ENCODE measurements around the gene SKP2. TPM values are rescaled to one million over a fixed set of nuclear protein-coding genes. Genes with fewer than 3 reads are reported as not detected.
"Not testable (repeated sequence)": the region's sequence is repeated elsewhere in the genome, so short reads cannot be mapped to it uniquely, and the experiment has no call there.

Gene SKP2
- total RNA-seq, 1 donor from 2014 or later = 4.7 TPM

DNA sequence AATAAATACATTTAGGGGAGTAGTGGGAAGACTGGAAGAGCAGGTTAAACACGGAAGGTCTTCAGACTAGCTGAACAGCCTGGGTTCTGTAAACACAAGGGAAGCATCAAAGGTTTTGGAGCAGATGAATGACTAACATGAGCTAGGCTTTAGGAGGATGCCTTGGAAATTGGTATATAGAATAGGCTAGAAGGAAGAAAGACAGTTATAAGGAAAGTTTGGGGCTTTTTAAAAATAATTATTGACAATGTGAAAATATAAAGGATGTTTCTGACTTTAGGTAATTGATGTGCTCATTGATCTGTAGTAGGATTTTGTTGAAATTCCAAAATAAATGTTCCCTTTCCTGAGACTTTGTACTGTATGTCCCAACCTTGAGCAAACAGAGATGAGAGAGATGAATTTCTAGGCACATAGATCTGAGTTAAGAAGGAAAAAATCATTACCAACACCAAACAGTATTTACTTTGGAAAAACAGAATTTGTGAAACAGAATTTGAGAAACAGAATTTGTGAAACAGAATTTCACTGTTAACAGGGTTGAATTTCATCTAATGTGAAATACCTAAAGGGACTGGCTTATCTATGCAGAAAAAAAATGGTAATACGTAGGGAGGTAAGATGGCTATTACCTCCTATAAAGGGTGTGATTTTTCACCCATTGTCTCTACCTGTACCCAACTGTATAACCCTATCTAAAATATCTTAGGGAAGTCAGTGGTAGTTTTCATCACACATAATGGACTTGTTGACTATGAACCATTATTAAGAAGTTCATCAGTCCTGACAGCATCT is 28.8 kb downstream of the SKP2 start:
- no peak for DNase-seq
- intact Hi-C loops (cut with DNase I) = no loop called here
- ATAC-seq (ENCODE audit: poor library complexity) = no peak

DNA sequence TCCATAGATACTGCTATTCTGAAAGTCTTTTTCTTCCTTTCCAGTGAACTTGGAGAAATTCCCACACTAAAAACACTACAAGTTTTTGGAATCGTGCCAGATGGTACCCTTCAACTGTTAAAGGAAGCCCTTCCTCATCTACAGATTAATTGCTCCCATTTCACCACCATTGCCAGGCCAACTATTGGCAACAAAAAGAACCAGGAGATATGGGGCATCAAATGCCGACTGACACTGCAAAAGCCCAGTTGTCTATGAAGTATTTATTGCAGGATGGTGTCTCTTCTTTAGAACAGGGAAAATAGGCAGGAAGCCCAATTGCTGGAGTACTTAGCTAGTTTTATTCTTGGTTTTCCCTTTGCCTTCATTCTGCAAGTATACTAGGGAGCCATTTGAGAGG is 29.9 kb downstream of the SKP2 start:
- DNase-seq (no peak), ATAC-seq (ENCODE audit: poor library complexity) (no peak)
- intact Hi-C loops (cut with DNase I) = no loop called here

DNA sequence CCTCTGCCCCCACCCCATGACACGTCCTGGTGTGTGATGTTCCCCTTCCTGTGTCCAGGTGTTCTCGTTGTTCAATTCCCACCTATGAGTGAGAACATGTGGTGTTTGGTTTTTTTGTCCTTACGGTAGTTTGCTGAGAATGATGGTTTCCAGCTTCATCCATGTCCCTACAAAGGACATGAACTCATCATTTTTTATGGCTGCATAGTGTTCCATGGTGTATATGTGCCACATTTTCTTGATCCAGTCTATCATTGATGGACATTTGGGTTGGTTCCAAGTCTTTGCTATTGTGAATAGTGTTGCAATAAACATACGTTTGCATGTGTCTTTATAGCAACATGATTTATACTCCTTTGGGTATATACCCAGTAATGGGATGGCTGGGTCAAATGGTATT is 32.5 kb downstream of the SKP2 start:
- DNase-seq; intact Hi-C loops (cut with DNase I); ATAC-seq (ENCODE audit: poor library complexity): not testable (repeated sequence)

DNA sequence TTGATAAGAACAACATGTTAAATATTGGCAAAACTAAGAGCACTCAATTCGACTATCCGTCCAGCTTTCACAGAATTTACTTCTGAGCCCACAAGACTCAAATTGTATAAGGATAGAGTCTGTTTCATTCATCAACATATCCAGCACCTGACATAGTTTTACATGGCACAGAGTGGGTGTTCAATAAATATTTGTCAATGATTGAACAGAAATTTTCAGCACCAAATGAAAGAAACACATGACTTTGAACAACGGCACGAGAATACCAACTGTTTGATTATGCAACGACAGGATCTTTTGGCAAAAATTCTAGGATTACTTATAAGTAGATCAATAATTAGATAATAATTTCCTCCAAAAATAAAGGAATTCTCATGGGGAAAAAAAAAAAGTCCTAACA is 41.8 kb downstream of the SKP2 start:
- DNase-seq (no peak), ATAC-seq (ENCODE audit: poor library complexity) (no peak)
- intact Hi-C loops (cut with DNase I) = no loop called here

DNA sequence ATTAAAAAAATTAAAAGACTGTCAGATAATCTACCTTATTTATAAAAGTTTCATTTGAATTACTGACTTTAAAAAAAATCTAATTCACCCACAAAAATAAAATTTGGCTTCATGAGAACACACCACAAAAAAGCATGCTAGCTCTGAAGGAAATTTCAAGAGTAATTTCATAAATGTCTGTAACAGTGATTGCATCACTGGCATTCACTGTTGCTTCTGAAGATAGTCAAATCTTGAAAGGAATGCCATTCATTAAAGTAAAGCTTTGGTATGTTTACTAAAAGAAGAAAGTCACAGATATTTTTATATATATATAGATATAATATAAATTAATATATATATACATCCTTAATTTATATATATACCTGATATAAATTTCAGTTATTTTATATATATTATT is 46.4 kb downstream of the SKP2 start:
- intact Hi-C loops (cut with DNase I) = no loop called here
- no peak for DNase-seq
- ATAC-seq (ENCODE audit: poor library complexity) = no peak

DNA sequence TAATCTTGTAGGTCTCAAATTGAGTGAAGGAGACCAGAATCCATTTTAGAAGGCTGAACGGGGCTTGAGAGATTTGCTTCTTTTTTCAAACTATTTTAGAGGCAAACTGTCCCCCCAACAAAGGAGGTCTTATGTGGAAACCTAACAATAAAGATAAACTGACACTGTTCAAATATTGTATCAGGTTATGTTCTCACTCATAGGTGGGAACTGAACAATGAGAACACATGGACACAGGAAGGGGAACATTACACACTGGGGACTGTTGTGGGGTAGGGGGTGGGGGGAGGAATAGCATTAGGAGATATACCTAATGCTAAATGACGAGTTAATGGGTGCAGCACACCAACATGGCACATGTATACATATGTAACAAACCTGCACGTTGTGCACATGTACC is 46.9 kb downstream of the SKP2 start:
- ATAC-seq (ENCODE audit: poor library complexity); DNase-seq; intact Hi-C loops (cut with DNase I): not testable (repeated sequence)

DNA sequence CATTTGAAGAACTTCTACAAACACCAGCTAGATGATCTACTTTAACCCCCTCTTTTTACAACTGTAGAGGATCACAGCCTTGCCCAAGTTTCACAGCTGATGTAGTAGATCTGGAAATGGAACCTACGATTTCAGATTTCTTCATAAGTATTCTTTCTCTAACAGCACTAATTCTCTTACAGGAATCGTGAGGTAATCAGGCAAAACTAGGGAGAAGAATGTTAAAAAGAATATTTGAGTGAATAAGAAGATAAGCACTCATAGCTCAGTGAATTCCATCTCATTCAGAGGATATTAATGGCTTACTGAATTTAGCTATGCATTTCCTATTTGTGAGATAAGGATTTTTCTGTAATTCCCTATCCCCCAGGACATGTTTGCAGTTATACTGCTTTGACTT is 47.7 kb downstream of the SKP2 start:
- intact Hi-C loops (cut with DNase I) = no loop called here
- ATAC-seq (ENCODE audit: poor library complexity) (no peak), DNase-seq (no peak)

DNA sequence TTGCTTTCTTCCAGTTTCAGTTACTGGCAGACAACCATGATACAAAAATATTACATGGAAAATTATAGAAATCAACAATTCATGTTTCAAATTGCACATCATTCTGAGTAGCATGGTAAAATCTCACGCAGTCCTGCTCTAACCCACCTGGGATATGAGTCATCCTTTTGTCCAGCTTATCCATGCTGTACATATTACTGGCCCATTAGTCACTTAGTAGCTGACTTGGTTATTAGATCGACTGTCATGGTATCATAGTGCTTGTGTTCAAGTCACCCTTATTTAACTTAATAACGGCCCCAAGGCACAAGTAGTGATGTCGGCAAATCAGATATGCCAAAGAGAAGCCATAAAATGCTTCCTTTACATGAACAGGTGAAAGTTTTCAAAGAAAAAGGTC is 48.6 kb downstream of the SKP2 start:
- intact Hi-C loops (cut with DNase I) = no loop called here
- DNase-seq (no peak), ATAC-seq (ENCODE audit: poor library complexity) (no peak)

DNA sequence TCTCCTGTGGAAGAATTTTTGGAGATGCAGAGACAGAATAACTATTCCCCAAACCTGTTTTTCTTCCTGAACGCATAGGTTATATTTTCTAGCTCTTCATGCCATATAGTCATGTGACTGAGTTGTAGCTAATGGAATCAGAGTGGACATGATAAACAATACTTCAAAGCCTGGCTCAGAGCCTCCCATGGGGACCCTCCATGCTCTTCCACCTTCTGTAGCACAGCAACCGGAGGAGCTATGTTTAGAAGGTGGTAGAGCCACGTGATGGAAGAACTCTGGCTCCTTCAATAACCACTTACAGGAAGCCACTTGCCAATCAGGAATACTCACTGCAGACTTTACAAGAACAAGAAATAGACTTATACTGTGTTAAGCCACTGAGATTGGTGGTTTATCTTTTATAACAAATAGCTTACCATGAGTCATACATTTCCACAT is 50.6 kb downstream of the SKP2 start:
- DNase-seq = no peak
- intact Hi-C loops (cut with DNase I) = no loop called here
- ATAC-seq (ENCODE audit: poor library complexity) = peak; percentile 84

DNA sequence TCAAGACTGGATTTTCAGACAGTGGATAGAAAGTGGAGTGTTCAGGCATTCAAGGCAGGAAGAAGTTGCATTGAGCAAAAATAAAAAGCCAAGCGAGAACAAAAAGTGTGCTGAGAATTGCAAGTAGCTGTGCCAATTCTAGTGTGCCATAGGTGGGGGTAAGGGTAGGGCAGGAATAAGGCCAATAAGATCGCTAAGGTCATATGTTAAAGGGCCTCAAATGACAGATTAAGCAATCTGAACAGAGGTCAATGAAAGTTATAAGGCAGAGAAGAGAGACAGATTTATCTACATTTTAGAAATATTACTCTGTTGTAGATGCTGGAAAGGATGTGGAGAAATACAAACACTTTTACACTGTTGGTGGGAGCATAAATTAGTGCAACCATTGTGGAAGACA is 53.4 kb downstream of the SKP2 start:
- no peak for DNase-seq
- intact Hi-C loops (cut with DNase I) = no loop called here
- ATAC-seq (ENCODE audit: poor library complexity) = no peak

DNA sequence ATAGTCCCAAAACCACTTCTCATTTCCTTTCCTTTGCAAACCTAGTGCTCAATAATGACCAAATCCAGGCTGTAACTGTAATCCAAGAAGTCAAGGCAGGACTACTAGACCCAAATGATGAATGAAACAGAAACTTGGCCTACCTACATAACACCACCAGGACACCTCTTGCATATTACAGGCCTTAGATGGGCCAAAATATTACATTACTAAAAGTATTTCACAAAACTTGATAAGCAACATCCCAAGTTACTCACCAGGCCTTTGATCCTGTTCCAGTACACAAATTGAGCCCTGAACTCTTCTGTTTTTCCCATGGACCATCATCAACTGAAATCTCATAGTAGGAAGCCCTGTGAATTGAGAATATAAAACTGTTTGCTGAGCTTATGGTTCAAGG is 55.0 kb downstream of the SKP2 start:
- DNase-seq = no peak
- intact Hi-C loops (cut with DNase I) = no loop called here
- ATAC-seq (ENCODE audit: poor library complexity) = no peak

DNA sequence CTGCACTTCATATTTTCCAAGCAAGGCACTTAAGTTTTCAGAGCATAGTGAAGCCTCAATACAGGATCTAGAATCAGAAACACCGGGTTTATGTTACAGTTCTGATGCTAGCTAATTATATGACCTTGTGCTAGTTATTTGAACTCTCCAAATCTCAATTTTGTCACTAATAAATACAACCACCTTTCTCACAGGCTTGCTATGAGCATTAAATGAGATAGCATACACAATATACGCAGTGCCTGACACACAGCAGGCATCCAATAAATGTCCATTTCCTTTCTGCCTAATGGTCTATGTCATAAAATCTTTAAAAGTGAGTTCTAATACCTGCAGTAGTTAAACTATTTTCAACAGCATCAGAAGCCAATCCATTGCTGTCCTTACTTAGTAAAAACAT is 56.9 kb downstream of the SKP2 start:
- no peak for ATAC-seq (ENCODE audit: poor library complexity)
- intact Hi-C loops (cut with DNase I) = no loop called here
- no peak for DNase-seq

DNA sequence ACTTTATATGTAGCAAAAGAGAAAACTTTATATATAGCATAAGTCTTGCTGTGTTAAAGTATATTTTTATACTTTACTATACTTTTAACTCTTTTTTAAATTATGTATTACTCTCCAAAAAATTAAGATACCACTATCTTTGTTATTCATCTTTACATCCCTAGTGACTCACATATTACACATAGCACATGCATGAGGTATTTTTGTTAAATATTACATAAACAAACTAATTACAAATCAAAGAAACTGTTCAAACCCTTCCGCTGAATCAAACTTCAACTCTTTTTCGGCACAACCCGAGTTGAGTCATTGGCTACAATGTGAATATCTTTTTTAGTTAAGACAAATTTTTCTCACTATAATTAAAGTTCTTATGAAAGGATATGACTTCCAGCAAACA is 57.8 kb downstream of the SKP2 start:
- no peak for ATAC-seq (ENCODE audit: poor library complexity)
- intact Hi-C loops (cut with DNase I) = no loop called here
- no peak for DNase-seq

DNA sequence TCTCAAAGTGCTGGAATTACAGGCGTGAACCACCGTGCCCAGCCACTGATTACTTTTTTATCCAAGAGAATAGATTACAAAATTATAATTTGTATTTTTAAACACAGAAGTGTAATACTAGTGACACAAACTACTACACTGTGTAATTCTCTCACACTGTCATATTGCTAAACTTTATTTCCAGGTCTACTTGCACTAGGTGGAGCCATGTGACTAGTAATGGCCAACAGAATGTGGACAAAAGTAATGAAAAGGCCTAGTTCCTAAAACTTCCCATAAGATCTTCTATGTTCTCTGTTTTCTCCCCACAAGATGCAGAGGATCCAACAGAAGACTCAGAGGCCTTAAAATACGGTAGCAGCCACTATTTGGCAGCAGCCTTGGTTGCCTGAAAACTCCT is 62.5 kb downstream of the SKP2 start:
- ATAC-seq (ENCODE audit: poor library complexity) = no peak
- intact Hi-C loops (cut with DNase I) = no loop called here
- DNase-seq = no peak

DNA sequence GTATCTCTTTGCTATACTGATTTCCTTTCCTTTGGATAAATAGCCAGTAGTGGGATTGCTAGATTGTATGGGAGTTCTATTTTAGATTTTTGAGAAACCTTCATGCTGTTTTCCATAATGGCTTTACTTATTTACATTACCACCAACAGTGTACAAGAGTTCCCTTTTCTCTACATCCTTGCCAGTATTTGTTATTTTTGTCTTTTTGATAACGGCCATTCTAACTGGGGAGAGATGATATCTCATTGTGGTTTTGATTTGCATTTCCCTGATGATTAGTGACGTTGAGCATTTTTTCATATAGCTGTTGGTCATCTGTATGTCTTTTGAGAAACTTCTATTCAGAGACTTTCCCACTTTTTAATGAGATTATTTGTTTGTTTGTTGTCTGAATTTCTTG is 64.0 kb downstream of the SKP2 start:
- no peak for ATAC-seq (ENCODE audit: poor library complexity)
- no peak for DNase-seq
- intact Hi-C loops (cut with DNase I) = no loop called here

DNA sequence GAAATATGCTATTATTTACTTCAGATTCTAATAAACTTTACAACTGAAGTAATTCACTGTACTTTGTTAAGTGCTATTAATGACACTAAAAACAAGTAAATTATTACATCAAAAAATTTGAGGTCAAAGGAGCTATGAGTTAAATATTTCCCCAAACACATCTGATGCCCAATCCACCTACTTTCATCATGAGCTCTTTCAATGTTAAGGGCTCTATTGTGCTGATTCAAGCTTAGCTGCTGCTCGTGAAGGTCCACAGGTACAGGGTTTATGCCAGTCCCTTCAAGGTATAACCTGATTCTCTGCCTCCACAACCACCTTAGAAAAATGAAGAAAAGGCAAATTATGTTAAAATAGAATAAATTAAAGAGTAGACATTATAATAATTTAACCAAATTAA is 65.7 kb downstream of the SKP2 start:
- ATAC-seq (ENCODE audit: poor library complexity) (no peak), DNase-seq (no peak)
- intact Hi-C loops (cut with DNase I) = no loop called here

DNA sequence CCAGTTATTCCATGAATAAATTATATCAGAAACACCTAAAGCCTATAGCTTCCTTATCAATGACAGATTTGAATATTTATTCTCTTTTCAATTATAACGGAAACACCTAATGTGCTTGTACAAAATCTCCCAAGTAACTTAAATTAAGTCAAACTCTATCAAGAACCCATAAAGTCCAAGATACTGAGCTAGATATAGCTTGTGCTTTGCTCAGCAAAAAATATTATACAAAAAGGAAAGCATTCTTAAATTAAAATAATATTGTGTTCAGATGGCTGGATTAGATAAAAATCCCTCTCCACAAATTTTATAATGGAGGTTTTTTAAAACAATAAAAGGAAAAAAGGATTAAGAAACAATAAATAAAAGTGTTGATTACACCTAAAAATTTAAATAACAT is 66.1 kb downstream of the SKP2 start:
- ATAC-seq (ENCODE audit: poor library complexity) = no peak
- intact Hi-C loops (cut with DNase I) = no loop called here
- no peak for DNase-seq

DNA sequence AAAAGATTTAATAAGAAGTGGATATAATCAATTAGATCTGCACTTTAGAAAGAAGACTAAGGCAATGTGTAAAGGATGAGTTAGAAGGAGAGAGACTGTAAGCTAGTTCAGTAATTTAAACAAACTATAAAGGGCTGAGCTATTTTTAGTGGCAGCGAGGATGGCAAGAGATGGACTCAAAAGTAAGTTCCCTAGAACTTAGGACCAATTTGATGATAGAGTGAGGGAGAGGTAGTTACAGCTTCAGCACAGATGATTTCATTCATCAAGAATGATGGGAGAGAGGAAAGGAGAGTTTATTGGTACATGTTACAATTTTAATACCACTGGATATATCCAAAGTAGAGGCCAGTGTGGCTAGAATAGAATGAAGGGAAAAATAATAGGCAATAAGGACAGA is 70.7 kb downstream of the SKP2 start:
- intact Hi-C loops (cut with DNase I) = no loop called here
- no peak for DNase-seq
- no peak for ATAC-seq (ENCODE audit: poor library complexity)

DNA sequence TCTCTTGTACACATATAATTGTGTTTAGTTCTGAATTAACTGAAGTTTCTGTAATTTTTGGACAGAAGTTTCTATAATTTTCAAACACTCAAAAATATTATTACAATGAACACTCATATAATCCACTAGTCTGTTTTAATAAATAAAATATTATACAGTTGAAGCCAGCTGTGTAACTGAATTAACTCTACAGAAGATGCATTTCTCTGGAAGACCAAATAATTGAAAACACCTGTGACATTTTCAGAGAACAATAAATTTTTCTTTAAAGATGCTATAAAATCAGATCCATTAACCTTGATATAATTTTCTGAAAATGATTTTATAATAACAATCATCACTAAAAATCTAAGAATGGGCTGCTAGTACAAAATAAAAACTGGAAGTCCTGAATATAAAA is 75.1 kb downstream of the SKP2 start:
- intact Hi-C loops (cut with DNase I) = no loop called here
- no peak for DNase-seq
- no peak for ATAC-seq (ENCODE audit: poor library complexity)

DNA sequence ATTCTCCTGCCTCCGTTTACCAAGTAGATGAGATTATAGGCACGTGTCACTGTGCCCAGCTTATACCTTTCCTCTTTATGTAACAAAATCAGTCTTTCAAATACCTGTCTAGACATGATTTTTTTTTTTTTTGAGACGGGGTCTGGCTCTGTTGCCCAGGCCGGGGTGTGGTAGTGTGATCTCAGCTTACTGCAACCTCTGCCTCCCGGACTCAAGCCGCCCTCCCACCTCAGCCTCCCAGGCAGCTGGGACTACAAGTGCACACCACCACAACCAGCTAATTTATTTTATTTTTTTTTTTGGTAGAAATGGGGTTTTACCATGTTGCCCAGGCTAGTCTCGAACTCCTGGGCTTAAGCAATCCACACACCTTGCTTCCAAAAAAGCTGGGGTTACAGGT is 76.6 kb downstream of the SKP2 start:
- ATAC-seq (ENCODE audit: poor library complexity) (no peak), DNase-seq (no peak)
- intact Hi-C loops (cut with DNase I) = no loop called here

DNA sequence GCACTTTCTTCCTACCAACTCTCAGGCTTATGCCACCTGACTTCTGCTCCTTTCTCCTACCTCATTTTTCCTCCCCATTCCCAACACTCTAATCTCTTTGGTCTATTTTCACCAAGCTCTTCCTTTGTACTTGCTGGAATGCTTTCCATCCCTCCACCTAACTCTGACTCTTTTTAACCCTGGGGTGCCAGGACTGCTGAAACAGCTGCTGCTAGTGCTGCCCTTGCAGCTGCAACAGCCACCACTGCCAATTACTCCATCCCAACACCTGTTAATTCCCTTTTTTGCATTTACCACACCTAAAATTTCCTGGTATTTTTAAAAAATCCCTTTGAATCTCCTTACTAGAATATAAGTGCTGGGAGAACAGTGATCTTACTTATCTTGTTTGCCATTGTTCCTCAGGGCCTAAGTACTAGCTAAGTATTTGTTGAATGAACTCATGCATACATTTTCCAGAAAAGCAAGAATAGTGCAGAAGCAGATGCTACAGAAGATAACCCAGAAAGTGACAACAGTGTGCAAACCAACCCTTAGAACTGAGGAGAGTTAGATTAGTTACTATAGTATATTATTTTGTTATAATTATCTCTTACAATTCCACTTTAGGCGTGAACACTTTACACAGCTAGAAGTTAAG is 78.4 kb downstream of the SKP2 start:
- intact Hi-C loops (cut with DNase I) = no loop called here
- DNase-seq (no peak), ATAC-seq (ENCODE audit: poor library complexity) (no peak)

Data from Right ventricle myocardium superior (tissue), 1 donor.